NCI-H774 (cell line): ENCODE measurements around the gene RAP1A.

Experiments used
- DNase-seq: peaks from one replicate; lab custom pipeline; 2025; lab: John Stamatoyannopoulos, UW

The RAP1A gene

GRCh38 chr1:111720274-111720976 lies 100.8 kb downstream of the RAP1A start:
- DNase-seq = no peak

GRCh38 chr1:111720977-111721786 lies 101.6 kb downstream of the RAP1A start:
- DNase-seq = no peak

GRCh38 chr1:111723091-111723806 lies 103.7 kb downstream of the RAP1A start:
- DNase-seq = no peak

- no peak for DNase-seq
Observed at GRCh38 chr1:111723871-111724270, 104.3 kb downstream of the RAP1A start.

GRCh38 chr1:111725192-111725591 lies 105.6 kb downstream of the RAP1A start:
- no peak for DNase-seq

GRCh38 chr1:111727056-111727455 lies 107.5 kb downstream of the RAP1A start:
- no peak for DNase-seq

- no peak for DNase-seq
Observed at GRCh38 chr1:111729271-111729921, 109.8 kb downstream of the RAP1A start.

- no peak for DNase-seq
Observed at GRCh38 chr1:111729946-111730681, 110.5 kb downstream of the RAP1A start.

GRCh38 chr1:111730706-111731105 lies 111.1 kb downstream of the RAP1A start:
- DNase-seq = no peak

- no peak for DNase-seq
Observed at GRCh38 chr1:111731956-111732355, 112.4 kb downstream of the RAP1A start.

- DNase-seq = no peak
Observed at GRCh38 chr1:111732718-111733117, 113.1 kb downstream of the RAP1A start.

- DNase-seq = no peak
Observed at GRCh38 chr1:111733183-111733991, 113.8 kb downstream of the RAP1A start.

- no peak for DNase-seq
Observed at GRCh38 chr1:111733992-111734341, 114.4 kb downstream of the RAP1A start.

GRCh38 chr1:111734426-111734825 lies 114.8 kb downstream of the RAP1A start:
- DNase-seq = no peak

- DNase-seq = no peak
Observed at GRCh38 chr1:111734856-111735255, 115.3 kb downstream of the RAP1A start.

GRCh38 chr1:111735321-111735720 lies 115.7 kb downstream of the RAP1A start:
- DNase-seq = no peak

GRCh38 chr1:111735858-111736544 lies 116.4 kb downstream of the RAP1A start:
- no peak for DNase-seq

GRCh38 chr1:111736548-111737215 lies 117.1 kb downstream of the RAP1A start:
- DNase-seq = no peak
